GM10847 (cell line): ENCODE results near the gene PGBD1.

ENCODE experiments used
- POLR2A ChIP-seq: IDR thresholded peaks from 2 replicates; pipeline ENCODE4 v1.6.1; 2011; ENCODE audit not compliant: insufficient read length; ENCODE audit errors: extremely low read depth

Gene PGBD1

GRCh38 chr6:28281288-28282064 is at the start of gene PGBD1:
PGBD1 (plus strand) TSS chr6:28281572; CDS start chr6:28283814, 2,242 bp downstream.
- TF ChIP-seq POLR2A: peak; percentile 46

- no peak for TF ChIP-seq POLR2A
Measured at GRCh38 chr6:28232785-28233184, 48.6 kb upstream of the PGBD1 start.

GRCh38 chr6:28235912-28236452 is 45.4 kb upstream of the PGBD1 start:
- TF ChIP-seq POLR2A: no peak

- TF ChIP-seq POLR2A: no peak
Measured at GRCh38 chr6:28239636-28240035, 41.7 kb upstream of the PGBD1 start.

- TF ChIP-seq POLR2A: no peak
Measured at GRCh38 chr6:28240471-28240870, 40.9 kb upstream of the PGBD1 start.

- TF ChIP-seq POLR2A: no peak
Measured at GRCh38 chr6:28243946-28244345, 37.4 kb upstream of the PGBD1 start.

- no peak for TF ChIP-seq POLR2A
Measured at GRCh38 chr6:28245206-28245941, 36.0 kb upstream of the PGBD1 start.

GRCh38 chr6:28248916-28249315 is 32.5 kb upstream of the PGBD1 start:
- TF ChIP-seq POLR2A: no peak

GRCh38 chr6:28250747-28251146 is 30.6 kb upstream of the PGBD1 start:
- TF ChIP-seq POLR2A: no peak

- TF ChIP-seq POLR2A: no peak
Measured at GRCh38 chr6:28251661-28252008, 29.7 kb upstream of the PGBD1 start.

GRCh38 chr6:28252009-28252975 is 29.1 kb upstream of the PGBD1 start, which contains the start of gene ZKSCAN4:
ZKSCAN4 (minus strand) TSS chr6:28252269; CDS start chr6:28251980, 289 bp downstream.
- no peak for TF ChIP-seq POLR2A

GRCh38 chr6:28254121-28254519 is 27.3 kb upstream of the PGBD1 start:
- no peak for TF ChIP-seq POLR2A

- no peak for TF ChIP-seq POLR2A
Measured at GRCh38 chr6:28257042-28257441, 24.3 kb upstream of the PGBD1 start.

GRCh38 chr6:28258877-28259777 is 22.2 kb upstream of the PGBD1 start, which contains the start of gene NKAPL:
NKAPL (plus strand) TSS chr6:28259297; CDS start chr6:28259372, 75 bp downstream.
- TF ChIP-seq POLR2A: no peak
